Measurements from ENCODE around the gene CST4. TPM values are rescaled to one million over a fixed set of nuclear protein-coding genes. Genes with fewer than 3 reads are reported as not detected.

The CST4 gene
- total RNA-seq, 2 donors from 2014 or later, result not detected

GRCh38 chr20:23683807-23684206 is 5.0 kb downstream of the CST4 start:
- TF ChIP-seq, protein P1, sequence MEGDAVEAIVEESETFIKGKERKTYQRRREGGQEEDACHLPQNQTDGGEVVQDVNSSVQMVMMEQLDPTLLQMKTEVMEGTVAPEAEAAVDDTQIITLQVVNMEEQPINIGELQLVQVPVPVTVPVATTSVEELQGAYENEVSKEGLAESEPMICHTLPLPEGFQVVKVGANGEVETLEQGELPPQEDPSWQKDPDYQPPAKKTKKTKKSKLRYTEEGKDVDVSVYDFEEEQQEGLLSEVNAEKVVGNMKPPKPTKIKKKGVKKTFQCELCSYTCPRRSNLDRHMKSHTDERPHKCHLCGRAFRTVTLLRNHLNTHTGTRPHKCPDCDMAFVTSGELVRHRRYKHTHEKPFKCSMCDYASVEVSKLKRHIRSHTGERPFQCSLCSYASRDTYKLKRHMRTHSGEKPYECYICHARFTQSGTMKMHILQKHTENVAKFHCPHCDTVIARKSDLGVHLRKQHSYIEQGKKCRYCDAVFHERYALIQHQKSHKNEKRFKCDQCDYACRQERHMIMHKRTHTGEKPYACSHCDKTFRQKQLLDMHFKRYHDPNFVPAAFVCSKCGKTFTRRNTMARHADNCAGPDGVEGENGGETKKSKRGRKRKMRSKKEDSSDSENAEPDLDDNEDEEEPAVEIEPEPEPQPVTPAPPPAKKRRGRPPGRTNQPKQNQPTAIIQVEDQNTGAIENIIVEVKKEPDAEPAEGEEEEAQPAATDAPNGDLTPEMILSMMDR (IDR thresholded peaks at IDR 0.05), result no peak
- Histone ChIP-seq H3K27me3 (replicated peaks; ENCODE audit: insufficient read depth) (no peaks in the 10 kb centered on the region), H3K9me3 (no peaks in the 10 kb centered on the region), H3K4me1 (ENCODE audit: control insufficient read depth in 1 of 2, low read depth in 2 of 2) (peaks cover 0 to 4% of the 10 kb centered on the region in 2 donors), H3K27ac (no peak overlapping the region), H3K36me3 (no peaks in the 10 kb centered on the region), H3K4me3 (no peak overlapping the region)
- no peak for DNase-seq (ENCODE audit: low spot score)
- ATAC-seq (ENCODE audit: insufficient number of reproducible peaks, low FRiP score, low read depth), result no peak

DNA sequence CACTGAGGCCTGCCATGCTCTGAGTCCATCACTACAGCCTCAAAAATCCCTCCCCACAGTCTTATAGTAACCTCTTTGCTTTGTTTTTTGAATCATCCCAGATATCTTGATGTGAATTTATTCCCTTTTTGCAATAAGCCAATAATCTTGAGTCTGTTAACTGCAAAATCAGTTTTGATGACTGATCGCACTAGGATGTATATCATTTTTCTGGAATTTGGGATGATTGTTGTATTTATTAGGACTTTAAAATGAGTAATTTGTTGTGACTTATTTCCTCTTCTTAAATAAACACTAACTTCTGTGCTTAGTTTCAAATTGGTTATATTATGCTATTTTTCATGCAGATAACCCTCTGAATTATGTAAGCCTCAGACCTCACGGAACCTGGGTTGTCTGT is 5.6 kb downstream of the CST4 start:
- Histone ChIP-seq H3K27ac (no peak overlapping the region), H3K36me3 (no peaks in the 10 kb centered on the region), H3K27me3 (replicated peaks; ENCODE audit: insufficient read depth) (no peaks in the 10 kb centered on the region), H3K4me1 (ENCODE audit: control insufficient read depth in 1 of 2, low read depth in 2 of 2) (peaks cover 0 to 4% of the 10 kb centered on the region in 2 donors), H3K4me3 (no peak overlapping the region), H3K9me3 (no peaks in the 10 kb centered on the region)
- DNase-seq (ENCODE audit: low spot score), result no peak
- no peak for ATAC-seq (ENCODE audit: insufficient number of reproducible peaks, low FRiP score, low read depth)
- TF ChIP-seq, protein P1 (IDR thresholded peaks at IDR 0.05), result no peak

- Histone ChIP-seq H3K36me3 (no peaks in the 10 kb centered on the region), H3K27me3 (replicated peaks; ENCODE audit: insufficient read depth) (no peaks in the 10 kb centered on the region), H3K4me1 (ENCODE audit: control insufficient read depth in 1 of 2, low read depth in 2 of 2) (peaks cover 0 to 4% of the 10 kb centered on the region in 2 donors), H3K27ac (no peak overlapping the region), H3K9me3 (no peaks in the 10 kb centered on the region), H3K4me3 (no peak overlapping the region)
- DNase-seq (ENCODE audit: low spot score) (no peak), ATAC-seq (ENCODE audit: insufficient number of reproducible peaks, low FRiP score, low read depth) (no peak)
- TF ChIP-seq, protein P1 (IDR thresholded peaks at IDR 0.05), result no peak
These were observed 8.7 kb downstream of the CST4 start for GRCh38 chr20:23680146-23680545.

DNA sequence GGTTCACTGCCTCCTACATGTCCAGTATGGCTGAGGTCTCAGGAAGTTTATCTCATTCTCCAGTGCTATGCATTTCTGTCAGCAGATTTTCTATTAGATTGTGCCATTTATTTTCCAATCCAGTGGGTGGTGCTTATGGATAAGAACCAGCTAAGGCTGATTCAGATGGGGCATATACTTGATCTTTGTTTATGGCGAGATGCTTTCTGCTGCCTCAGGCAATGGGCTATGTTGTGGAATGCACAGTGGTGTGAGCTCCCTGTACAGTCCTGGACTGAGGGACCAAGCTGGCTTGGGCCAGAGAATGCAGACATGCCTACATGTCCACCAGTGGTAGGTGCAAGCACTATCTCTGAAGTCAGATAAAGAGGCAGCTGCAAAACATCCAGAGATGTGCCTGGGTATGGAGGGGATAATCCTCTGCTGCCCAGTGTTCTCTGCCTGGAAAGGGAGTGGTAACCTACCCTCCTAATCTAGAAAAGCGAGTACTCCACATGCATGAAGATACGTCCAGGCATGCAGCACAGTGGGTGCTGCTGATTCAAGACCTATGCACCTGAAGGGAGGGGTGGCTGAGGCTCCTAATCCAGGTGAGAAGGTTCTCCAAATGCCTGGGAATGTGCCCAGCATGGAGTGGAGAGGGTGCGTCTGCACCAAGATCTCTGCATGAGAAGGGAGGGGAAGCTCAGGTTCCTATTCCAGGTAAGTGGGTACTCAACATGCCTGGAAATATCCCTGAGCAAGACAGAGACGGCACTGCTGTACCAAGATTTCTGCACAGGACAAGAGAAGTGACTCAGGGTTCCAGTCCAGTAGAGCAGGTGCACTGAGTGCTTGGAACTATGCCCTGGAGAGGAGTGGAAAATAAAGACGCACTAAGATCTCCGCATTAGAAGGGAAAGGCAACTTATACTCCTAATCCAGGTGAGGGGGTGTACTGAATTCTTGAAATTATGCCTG is 9.4 kb downstream of the CST4 start:
- H3K36me3 ChIP-seq, result no peaks in the 10 kb centered on the region
- ATAC-seq (ENCODE audit: insufficient number of reproducible peaks, low FRiP score, low read depth) (no peak), DNase-seq (ENCODE audit: low spot score) (no peak)
- no peak overlapping the region for H3K27ac ChIP-seq
- H3K27me3 ChIP-seq (replicated peaks; ENCODE audit: insufficient read depth), result no peaks in the 10 kb centered on the region
- TF ChIP-seq, protein P1 (IDR thresholded peaks at IDR 0.05), result no peak
- no peak overlapping the region for H3K4me3 ChIP-seq
- H3K4me1 ChIP-seq (ENCODE audit: control insufficient read depth in 1 of 2, low read depth in 2 of 2), result peaks cover 0 to 4% of the 10 kb centered on the region in 2 donors
- H3K9me3 ChIP-seq, result no peaks in the 10 kb centered on the region

- Histone ChIP-seq H3K36me3 (no peaks in the 10 kb centered on the region), H3K4me3 (no peak overlapping the region), H3K9me3 (no peaks in the 10 kb centered on the region), H3K27ac (no peak overlapping the region), H3K4me1 (ENCODE audit: control insufficient read depth in 1 of 2, low read depth in 2 of 2) (no peaks in the 10 kb centered on the region), H3K27me3 (replicated peaks; ENCODE audit: insufficient read depth) (no peaks in the 10 kb centered on the region)
- TF ChIP-seq, protein P1 (IDR thresholded peaks at IDR 0.05), result no peak
- DNase-seq (ENCODE audit: low spot score) (no peak), ATAC-seq (ENCODE audit: insufficient number of reproducible peaks, low FRiP score, low read depth) (no peak)
These were observed 15.6 kb downstream of the CST4 start for GRCh38 chr20:23673209-23673608.

All from thoracic aorta (tissue), 2 donors.